ENCODE results near the gene RTN4R.

GRCh38 chr22:20211409-20211996 lies 56.6 kb downstream of the RTN4R start:
- TF ChIP-seq POLR2A (IDR thresholded peaks at IDR 0.05; ENCODE audit: low read depth, low read length), result no peak
- TF ChIP-seq TAF1 (IDR thresholded peaks at IDR 0.05; ENCODE audit: low read depth, low read length), result no peak
- TF ChIP-seq POLR2AphosphoS5 (IDR thresholded peaks at IDR 0.05; ENCODE audit: low read depth, low read length), result no peak
- no peak for TF ChIP-seq SPI1 (IDR thresholded peaks at IDR 0.05; ENCODE audit: low read depth, low read length)
- no peak for TF ChIP-seq PAX5 (IDR thresholded peaks at IDR 0.05; ENCODE audit: insufficient read depth, low read length, severe bottlenecking)
- no peak for TF ChIP-seq POU2F2 (IDR thresholded peaks at IDR 0.05; ENCODE audit: low read depth, low read length)
